ENCODE measurements around the gene CALM3. TPM values are rescaled to one million over a fixed set of nuclear protein-coding genes. Genes with fewer than 3 reads are reported as not detected.

CALM3 gene
- total RNA-seq, 1 donor from 2014 or later = 399 TPM

- no peaks in the 10 kb centered on the region for H3K36me3 Mint-ChIP-seq (ENCODE audit: insufficient read depth)
- H3K4me1 Mint-ChIP-seq (ENCODE audit: low read depth) = peaks cover 3% of the 10 kb centered on the region
- no peaks in the 10 kb centered on the region for H3K9me3 Mint-ChIP-seq (ENCODE audit: low read depth)
- no peak for DNase-seq (ENCODE audit: low spot score, unreplicated experiment)
- H3K27me3 Mint-ChIP-seq = peaks cover 45% of the 10 kb centered on the region
- H3K27ac Mint-ChIP-seq = no peak overlapping the region
- TF ChIP-seq CTCF (IDR thresholded peaks at IDR 0.05; ENCODE audit: unreplicated experiment) = no peak
- H3K4me3 Mint-ChIP-seq (ENCODE audit: low read depth) = no peak overlapping the region
These were observed 32.0 kb downstream of the CALM3 start for GRCh38 chr19:46633130-46633529.

GRCh38 chr19:46634045-46634655, 33.0 kb downstream of the CALM3 start:
- peak; percentile 64 for DNase-seq (ENCODE audit: low spot score, unreplicated experiment)
- TF ChIP-seq CTCF (IDR thresholded peaks at IDR 0.05; ENCODE audit: unreplicated experiment) = no peak
- Mint-ChIP-seq H3K9me3 (ENCODE audit: low read depth) (no peaks in the 10 kb centered on the region), H3K27me3 (peaks cover 45% of the 10 kb centered on the region), H3K27ac (peak overlapping the region; percentile 74), H3K4me1 (ENCODE audit: low read depth) (peaks cover 3% of the 10 kb centered on the region), H3K4me3 (ENCODE audit: low read depth) (peak overlapping the region; percentile 29), H3K36me3 (ENCODE audit: insufficient read depth) (no peaks in the 10 kb centered on the region)

GRCh38 chr19:46634656-46635218, 33.6 kb downstream of the CALM3 start:
- H3K27me3 Mint-ChIP-seq = peaks cover 47% of the 10 kb centered on the region
- no peak for DNase-seq (ENCODE audit: low spot score, unreplicated experiment)
- H3K4me3 Mint-ChIP-seq (ENCODE audit: low read depth) = no peak overlapping the region
- peaks cover 3% of the 10 kb centered on the region for H3K4me1 Mint-ChIP-seq (ENCODE audit: low read depth)
- H3K9me3 Mint-ChIP-seq (ENCODE audit: low read depth) = no peaks in the 10 kb centered on the region
- no peak overlapping the region for H3K27ac Mint-ChIP-seq
- H3K36me3 Mint-ChIP-seq (ENCODE audit: insufficient read depth) = no peaks in the 10 kb centered on the region
- no peak for TF ChIP-seq CTCF (IDR thresholded peaks at IDR 0.05; ENCODE audit: unreplicated experiment)

GRCh38 chr19:46635920-46636761, 35.0 kb downstream of the CALM3 start, which contains the start of gene GNG8:
TSS of gene GNG8 (minus strand) at chr19:46636202. CDS start at chr19:46634682, 1,520 bp downstream.
- Mint-ChIP-seq H3K27me3 (peaks cover 53% of the 10 kb centered on the region), H3K27ac (no peak within 1 kb of the TSS), H3K4me1 (ENCODE audit: low read depth) (peaks cover 3% of the 10 kb centered on the region), H3K4me3 (ENCODE audit: low read depth) (no peak within 1 kb of the TSS), H3K9me3 (ENCODE audit: low read depth) (no peaks in the 10 kb centered on the region), H3K36me3 (ENCODE audit: insufficient read depth) (no peaks in the 10 kb centered on the region)
- no peak for TF ChIP-seq CTCF (IDR thresholded peaks at IDR 0.05; ENCODE audit: unreplicated experiment)
- no peak for DNase-seq (ENCODE audit: low spot score, unreplicated experiment)

GRCh38 chr19:46637224-46637623, 36.1 kb downstream of the CALM3 start:
- no peak overlapping the region for H3K27ac Mint-ChIP-seq
- H3K4me3 Mint-ChIP-seq (ENCODE audit: low read depth) = no peak overlapping the region
- peaks cover 3% of the 10 kb centered on the region for H3K4me1 Mint-ChIP-seq (ENCODE audit: low read depth)
- H3K36me3 Mint-ChIP-seq (ENCODE audit: insufficient read depth) = no peaks in the 10 kb centered on the region
- TF ChIP-seq CTCF (IDR thresholded peaks at IDR 0.05; ENCODE audit: unreplicated experiment) = no peak
- DNase-seq (ENCODE audit: low spot score, unreplicated experiment) = no peak
- H3K27me3 Mint-ChIP-seq = peaks cover 50% of the 10 kb centered on the region
- H3K9me3 Mint-ChIP-seq (ENCODE audit: low read depth) = no peaks in the 10 kb centered on the region
